NCI-H446 treated with DMSO at 0.1 percent for 48 hours (cell line): ENCODE results near the gene MOV10L1.
"Not testable (repeated sequence)": the region's sequence is repeated elsewhere in the genome, so short reads cannot be mapped to it uniquely, and the experiment has no call there.

Source experiments
- DNase-seq: peaks from one replicate; lab custom pipeline; 2025; lab: John Stamatoyannopoulos, UW

MOV10L1 gene

GRCh38 chr22:50078246-50078645 lies 11.6 kb upstream of the MOV10L1 start:
- no peak for DNase-seq

GRCh38 chr22:50078761-50079160 lies 11.0 kb upstream of the MOV10L1 start:
- no peak for DNase-seq

- DNase-seq: no peak
These were observed 9.7 kb upstream of the MOV10L1 start for GRCh38 chr22:50080077-50080465.

- no peak for DNase-seq
These were observed 8.2 kb upstream of the MOV10L1 start for GRCh38 chr22:50081426-50082196.

GRCh38 chr22:50082197-50082715 lies 7.5 kb upstream of the MOV10L1 start:
- no peak for DNase-seq

- DNase-seq: no peak
These were observed 6.8 kb upstream of the MOV10L1 start for GRCh38 chr22:50082961-50083461.

- DNase-seq: no peak
These were observed 6.2 kb upstream of the MOV10L1 start for GRCh38 chr22:50083462-50084079.

- DNase-seq: no peak
These were observed 5.7 kb upstream of the MOV10L1 start for GRCh38 chr22:50084080-50084477.

GRCh38 chr22:50084614-50085021 lies 5.2 kb upstream of the MOV10L1 start:
- no peak for DNase-seq

- no peak for DNase-seq
These were observed 4.4 kb upstream of the MOV10L1 start, which contains the start of gene MLC1 for GRCh38 chr22:50085211-50085972. MLC1 (minus strand) TSS chr22:50085426; CDS start chr22:50084902, 524 bp downstream.

- DNase-seq: no peak
These were observed 3.3 kb upstream of the MOV10L1 start for GRCh38 chr22:50086526-50086925.

GRCh38 chr22:50086975-50087374 lies 2.8 kb upstream of the MOV10L1 start:
- DNase-seq: not testable (repeated sequence)

- DNase-seq: no peak
These were observed 2.2 kb upstream of the MOV10L1 start for GRCh38 chr22:50087646-50088045.

- no peak for DNase-seq
These were observed 1.7 kb upstream of the MOV10L1 start for GRCh38 chr22:50088096-50088495.

GRCh38 chr22:50089231-50089630 lies 575 bp upstream of the MOV10L1 start:
- no peak for DNase-seq

GRCh38 chr22:50090412-50090714 lies 557 bp downstream of the MOV10L1 start:
- DNase-seq: no peak

GRCh38 chr22:50091092-50091768 lies 1.4 kb downstream of the MOV10L1 start:
- no peak for DNase-seq

- no peak for DNase-seq
These were observed 2.5 kb downstream of the MOV10L1 start for GRCh38 chr22:50092342-50092741.

- DNase-seq: no peak
These were observed 8.2 kb downstream of the MOV10L1 start for GRCh38 chr22:50098052-50098451.

GRCh38 chr22:50101870-50102565 lies 12.2 kb downstream of the MOV10L1 start:
- no peak for DNase-seq

GRCh38 chr22:50102946-50103345 lies 13.1 kb downstream of the MOV10L1 start:
- DNase-seq: no peak
